Upper lobe of left lung (tissue), 6 donors: ENCODE data around the gene DLGAP5. TPM values are rescaled to one million over a fixed set of nuclear protein-coding genes. Genes with fewer than 3 reads are reported as not detected.

ENCODE experiments used
- ATAC-seq, 2 donors: fragments of 200-7000 bp; cut with Tn5 transposase; one replicate each; pipeline ENCODE4 v1.9.1; 2022; ENCODE audit warnings: mild to moderate bottlenecking in 2 of 2, moderate library complexity in 2 of 2; ENCODE audit not compliant: low FRiP score in 2 of 2
- DNase-seq, 2 donors: peaks; one replicate each; pipeline ENCODE4 v3.0.0-alpha.2; 2019 to 2020
- H3K27ac ChIP-seq, 4 donors: fragments of 200-600 bp; sonication (generic); one replicate each; pipeline ENCODE4 v1.5.1; 2016 to 2019
- H3K27me3 ChIP-seq, 4 donors: fragments of 200-600 bp; sonication (generic); one replicate each; pipeline ENCODE4 v1.5.1; 2017 to 2019
- H3K36me3 ChIP-seq, 4 donors: fragments of 200-600 bp; sonication (generic); one replicate each; pipeline ENCODE4 v1.5.1; 2016 to 2019
- H3K4me1 ChIP-seq, 4 donors: fragments of 200-600 bp; sonication (generic); one replicate each; pipeline ENCODE4 v1.5.1; 2018 to 2019
- H3K4me3 ChIP-seq, 4 donors: fragments of 200-600 bp; sonication (generic); one replicate each; pipeline ENCODE4 v1.5.1; 2017 to 2019; ENCODE audit warnings: mild to moderate bottlenecking in 2 of 4, moderate library complexity in 1 of 4
- H3K9me3 ChIP-seq, 4 donors: fragments of 200-600 bp; sonication (generic); one replicate each; pipeline ENCODE4 v1.5.1; 2018 to 2019
- EP300 ChIP-seq, 4 donors: sonication (generic); formaldehyde crosslinking; IDR thresholded peaks; one replicate each; pipeline ENCODE4 v1.5.1; 2017; ENCODE audit warnings: antibody characterized with exemption in 4 of 4, control low read depth in 2 of 4
- POLR2A ChIP-seq, 4 donors: fragments of 450-650 bp; IDR thresholded peaks; one replicate each; pipeline ENCODE4 v1.5.1; 2016 to 2017; ENCODE audit warnings: antibody characterized with exemption in 4 of 4, mild to moderate bottlenecking in 2 of 4
- POLR2AphosphoS5 ChIP-seq, 2 donors: sonication (generic); formaldehyde crosslinking; IDR thresholded peaks; one replicate each; pipeline ENCODE4 v1.5.1; 2017; ENCODE audit warnings: antibody characterized with exemption in 2 of 2
- WGBS, 2 donors: methylation state at CpG; one replicate each; pipeline ENCODE4 v1.1.5; 2017 to 2018; 5-methylcytosine and 5-hydroxymethylcytosine counted together
- total RNA-seq, 6 donors: library from RNA; depleted of rRNA in 4 of 6; stranded (reverse); fragments of >200 nt in 4 of 6; gene quantifications; one replicate each; pipeline versions ENCODE4 v1.1.0 to v1.2.1, GENCODE V29; 2016 to 2021
- TF ChIP-seq, protein P1 (sequence below), 6 experiments: fragments of 450-650 bp in 4 of 6; fragments of 200-600 bp in 2 of 6; sonication (generic) in 2 of 6; IDR thresholded peaks; one replicate each; pipeline ENCODE4 v1.5.1; 2016 to 2019; ENCODE audit warnings: antibody characterized with exemption in 6 of 6
- donor health status: DM: no; HTN: no; CAD: no; lungs with moderate emphysema.
- donor health status: DM: no; HTN: yes; CAD: no; lungs with severe emphysema.

The DLGAP5 gene
- total RNA-seq, 6 donors from 2014 or later = 0.39 to 1.6 (median 0.87) TPM; not detected in 2

DNA sequence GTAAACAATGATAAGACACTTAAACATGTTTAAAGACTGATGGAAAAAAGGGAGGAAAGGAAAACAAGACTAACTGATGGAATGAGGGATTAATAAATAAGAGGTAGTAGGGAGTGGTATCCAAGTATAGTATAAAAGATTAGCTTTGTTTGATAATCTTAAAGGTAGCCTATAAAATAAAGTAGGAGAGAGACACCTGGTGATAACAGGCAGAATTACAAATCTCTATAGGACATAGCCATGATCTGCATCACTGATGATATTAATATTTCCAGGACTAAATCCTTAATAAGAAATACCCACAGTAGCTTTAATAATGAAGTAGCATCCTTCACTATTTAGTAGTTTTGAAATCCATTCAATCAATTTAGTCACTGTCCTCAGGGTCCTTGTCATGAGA is 30.4 kb downstream of the DLGAP5 start:
- TF ChIP-seq, protein P1, sequence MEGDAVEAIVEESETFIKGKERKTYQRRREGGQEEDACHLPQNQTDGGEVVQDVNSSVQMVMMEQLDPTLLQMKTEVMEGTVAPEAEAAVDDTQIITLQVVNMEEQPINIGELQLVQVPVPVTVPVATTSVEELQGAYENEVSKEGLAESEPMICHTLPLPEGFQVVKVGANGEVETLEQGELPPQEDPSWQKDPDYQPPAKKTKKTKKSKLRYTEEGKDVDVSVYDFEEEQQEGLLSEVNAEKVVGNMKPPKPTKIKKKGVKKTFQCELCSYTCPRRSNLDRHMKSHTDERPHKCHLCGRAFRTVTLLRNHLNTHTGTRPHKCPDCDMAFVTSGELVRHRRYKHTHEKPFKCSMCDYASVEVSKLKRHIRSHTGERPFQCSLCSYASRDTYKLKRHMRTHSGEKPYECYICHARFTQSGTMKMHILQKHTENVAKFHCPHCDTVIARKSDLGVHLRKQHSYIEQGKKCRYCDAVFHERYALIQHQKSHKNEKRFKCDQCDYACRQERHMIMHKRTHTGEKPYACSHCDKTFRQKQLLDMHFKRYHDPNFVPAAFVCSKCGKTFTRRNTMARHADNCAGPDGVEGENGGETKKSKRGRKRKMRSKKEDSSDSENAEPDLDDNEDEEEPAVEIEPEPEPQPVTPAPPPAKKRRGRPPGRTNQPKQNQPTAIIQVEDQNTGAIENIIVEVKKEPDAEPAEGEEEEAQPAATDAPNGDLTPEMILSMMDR (IDR thresholded peaks at IDR 0.05) = peak; percentile 41 to 69 (median 53)
- no peak for TF ChIP-seq EP300 (IDR thresholded peaks at IDR 0.05)
- H3K27ac ChIP-seq = no peak overlapping the region
- no peak for DNase-seq
- H3K9me3 ChIP-seq = no peaks in the 10 kb centered on the region
- no peaks in the 10 kb centered on the region for H3K27me3 ChIP-seq
- H3K36me3 ChIP-seq = no peaks in the 10 kb centered on the region
- peak; percentile 72 to 79 for ATAC-seq
- H3K4me1 ChIP-seq = no peaks in the 10 kb centered on the region
- H3K4me3 ChIP-seq = no peak overlapping the region

DNA sequence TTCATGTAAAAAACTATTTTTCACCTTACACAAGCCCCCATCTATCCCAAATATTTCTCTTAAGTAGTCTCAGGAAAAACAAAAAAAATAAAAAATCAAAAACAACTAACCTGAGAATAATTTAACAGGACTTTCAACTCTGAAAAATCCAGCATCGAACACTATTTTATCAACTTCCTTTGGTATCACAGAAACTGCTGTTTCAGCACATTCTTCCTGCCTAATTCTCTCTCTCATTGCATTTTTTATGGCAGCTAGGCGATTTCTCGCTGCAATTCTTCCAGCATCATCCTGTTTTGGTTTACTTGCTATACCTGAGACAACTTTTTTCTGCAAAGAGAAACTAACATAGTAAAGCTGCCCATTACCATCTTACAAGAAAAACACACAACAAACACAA is 33.0 kb downstream of the DLGAP5 start:
- Histone ChIP-seq H3K9me3 (no peaks in the 10 kb centered on the region), H3K27ac (no peak overlapping the region), H3K27me3 (no peaks in the 10 kb centered on the region), H3K4me1 (no peaks in the 10 kb centered on the region), H3K36me3 (no peaks in the 10 kb centered on the region), H3K4me3 (no peak overlapping the region)
- DNase-seq (no peak), ATAC-seq (no peak)
- TF ChIP-seq, protein P1 (IDR thresholded peaks at IDR 0.05) = no peak
- TF ChIP-seq EP300 (IDR thresholded peaks at IDR 0.05) (no peak), POLR2AphosphoS5 (IDR thresholded peaks at IDR 0.05) (no peak), POLR2A (IDR thresholded peaks at IDR 0.05) (no peak)
- 75 to 81% methylated on average over 3 of the region's 3 CpGs for WGBS, 2 donors

DNA sequence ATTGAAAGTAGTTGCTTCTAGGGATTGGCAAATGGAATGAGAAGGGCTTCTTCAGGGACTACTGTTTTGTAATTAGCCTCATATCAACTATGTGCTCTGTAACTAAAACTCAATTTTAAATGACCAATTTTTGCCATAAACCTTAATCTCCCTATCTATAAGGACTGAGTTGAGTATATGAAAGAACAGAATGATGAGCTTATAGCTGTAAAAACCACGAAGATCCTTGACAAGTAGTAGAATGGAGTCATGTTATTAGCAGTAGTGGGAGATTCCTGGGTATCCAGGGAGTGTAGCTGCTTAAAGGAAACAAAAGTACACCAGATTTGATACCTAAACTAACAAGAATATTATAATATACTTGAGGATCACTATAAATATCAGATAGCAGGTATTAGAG is 34.3 kb downstream of the DLGAP5 start:
- Histone ChIP-seq H3K27ac (no peak overlapping the region), H3K4me3 (no peak overlapping the region), H3K9me3 (no peaks in the 10 kb centered on the region), H3K36me3 (no peaks in the 10 kb centered on the region), H3K4me1 (no peaks in the 10 kb centered on the region), H3K27me3 (no peaks in the 10 kb centered on the region)
- 89% methylated on average over 1 of the region's 1 CpG for WGBS, 2 donors
- DNase-seq (no peak), ATAC-seq (no peak)
- TF ChIP-seq, protein P1 (IDR thresholded peaks at IDR 0.05) = no peak
- TF ChIP-seq EP300 (IDR thresholded peaks at IDR 0.05) (no peak), POLR2A (IDR thresholded peaks at IDR 0.05) (no peak), POLR2AphosphoS5 (IDR thresholded peaks at IDR 0.05) (no peak)

GRCh38 chr14:55153951-55154350 is 37.4 kb downstream of the DLGAP5 start:
- Histone ChIP-seq H3K36me3 (no peaks in the 10 kb centered on the region), H3K4me3 (no peak overlapping the region), H3K27me3 (no peaks in the 10 kb centered on the region), H3K27ac (no peak overlapping the region), H3K4me1 (no peaks in the 10 kb centered on the region), H3K9me3 (no peaks in the 10 kb centered on the region)
- DNase-seq = no peak
- 94 to 96% methylated on average over 3 of the region's 3 CpGs for WGBS, 2 donors
- TF ChIP-seq POLR2A (IDR thresholded peaks at IDR 0.05) (no peak), POLR2AphosphoS5 (IDR thresholded peaks at IDR 0.05) (no peak), EP300 (IDR thresholded peaks at IDR 0.05) (no peak)
- TF ChIP-seq, protein P1 (IDR thresholded peaks at IDR 0.05) = no peak
- ATAC-seq = no peak

GRCh38 chr14:55152052-55152753 is 39.2 kb downstream of the DLGAP5 start:
- WGBS, 2 donors = 81 to 93% methylated on average over 1 of the region's 1 CpG

More at GRCh38 chr14:55152052-55152753, 39.2 kb downstream of the DLGAP5 start:
- Histone ChIP-seq H3K36me3 (no peaks in the 10 kb centered on the region), H3K27me3 (no peaks in the 10 kb centered on the region), H3K4me1 (no peaks in the 10 kb centered on the region), H3K4me3 (no peak overlapping the region), H3K9me3 (no peaks in the 10 kb centered on the region), H3K27ac (no peak overlapping the region)
- TF ChIP-seq EP300 (IDR thresholded peaks at IDR 0.05) (no peak), POLR2A (IDR thresholded peaks at IDR 0.05) (no peak), POLR2AphosphoS5 (IDR thresholded peaks at IDR 0.05) (no peak)
- TF ChIP-seq, protein P1 (IDR thresholded peaks at IDR 0.05) = no peak
- ATAC-seq (no peak), DNase-seq (no peak)
